Activated T-helper 9 cell treated with anti-CD3 and anti-CD28 coated beads, Interleukin-2, amount 50 U/mL, for 16 hours (primary cell): Measurements from ENCODE around the gene STK10.
A peak's percentile ranks its signal among the peaks of the same experiment; 100 is the strongest.

Experiments
- DNase-seq: peaks from one replicate; pipeline ENCODE4 v3.0.0-alpha.2; 2020; ENCODE audit warnings: low read depth

The STK10 gene

DNA sequence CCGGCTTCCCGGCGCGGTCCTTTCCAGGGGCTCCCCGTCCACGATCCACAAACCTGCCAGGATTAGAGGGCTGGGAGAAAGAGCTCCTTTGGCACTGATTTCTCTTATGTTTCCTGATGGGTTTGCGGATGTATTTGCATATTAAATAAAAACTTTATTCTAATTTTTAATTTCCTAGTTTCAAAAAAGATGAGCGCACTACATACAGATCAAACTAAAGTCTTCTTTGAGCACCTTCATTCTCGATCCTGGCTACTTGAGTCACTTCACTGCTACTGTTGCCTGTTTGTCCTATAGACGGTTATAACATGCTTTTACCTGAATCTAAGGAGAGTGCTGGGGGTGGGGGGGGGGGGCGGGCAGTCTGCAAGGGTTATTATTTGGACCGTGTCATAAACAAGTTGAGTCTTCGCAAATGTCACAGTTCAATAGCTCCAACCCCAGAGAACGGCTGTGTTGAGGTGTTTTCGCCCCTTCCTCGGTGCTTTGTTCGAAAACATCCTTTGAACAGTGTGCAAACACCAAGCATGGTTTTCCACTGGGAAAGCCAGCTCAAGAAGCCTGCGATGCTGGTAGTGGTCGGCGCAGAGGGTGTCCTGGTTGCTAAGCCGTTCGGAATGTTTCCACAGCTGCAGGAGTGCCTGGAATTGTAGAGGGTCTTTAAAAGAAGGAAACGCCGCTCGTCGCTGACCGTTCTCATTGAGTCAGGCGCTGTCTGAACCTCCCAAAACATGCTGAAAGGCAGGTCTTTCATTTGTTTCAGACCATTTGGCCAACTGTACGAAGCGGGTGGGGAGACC, 1.1 kb upstream of the STK10 start:
- no peak for DNase-seq

GRCh38 chr5:172187118-172188032, 649 bp downstream of the STK10 start:
- DNase-seq, result peak; percentile 64

GRCh38 chr5:172186114-172186695, 1.8 kb downstream of the STK10 start:
- no peak for DNase-seq

- DNase-seq, result no peak
Observed at GRCh38 chr5:172185096-172185461, 2.9 kb downstream of the STK10 start.

DNA sequence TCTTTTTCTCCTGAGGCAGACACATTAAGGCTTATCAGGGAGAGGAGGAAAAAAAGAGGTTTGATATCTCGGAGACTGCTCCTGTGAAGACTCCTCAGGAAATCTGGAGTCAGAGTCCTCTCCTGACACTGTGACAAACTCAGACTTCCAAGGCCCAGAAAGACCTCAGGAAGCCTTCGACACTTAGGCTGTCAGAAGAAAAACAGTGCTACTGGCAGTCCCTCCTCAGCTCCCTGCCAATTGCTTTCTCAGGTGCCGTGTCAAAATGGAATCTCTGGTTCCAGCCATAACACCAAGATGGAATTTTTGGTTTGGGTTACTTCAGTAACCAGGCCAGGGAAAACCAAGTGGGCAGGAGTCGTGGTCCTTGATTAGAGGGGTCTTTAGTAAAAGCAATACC, 4.1 kb downstream of the STK10 start:
- no peak for DNase-seq

DNA sequence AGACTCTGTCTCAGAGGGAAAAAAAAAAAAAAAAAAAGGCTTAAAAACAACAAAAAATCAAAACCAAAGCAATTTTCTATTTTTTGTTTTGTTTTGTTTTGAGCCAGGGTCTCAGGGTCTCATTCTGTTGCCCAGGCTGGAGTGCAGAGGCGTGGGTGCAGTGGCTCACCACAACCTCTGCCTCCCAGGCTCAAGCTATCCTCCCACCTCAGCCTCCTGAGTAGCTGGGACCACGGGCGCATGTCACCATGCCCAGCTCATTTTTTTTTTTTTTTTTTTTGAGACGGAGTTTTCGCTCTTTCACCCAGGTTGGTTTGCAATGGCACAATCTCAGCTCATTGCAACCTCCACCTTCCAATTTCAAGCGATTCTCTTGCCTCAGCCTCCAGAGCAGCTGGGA, 5.7 kb downstream of the STK10 start:
- DNase-seq, result no peak

DNA sequence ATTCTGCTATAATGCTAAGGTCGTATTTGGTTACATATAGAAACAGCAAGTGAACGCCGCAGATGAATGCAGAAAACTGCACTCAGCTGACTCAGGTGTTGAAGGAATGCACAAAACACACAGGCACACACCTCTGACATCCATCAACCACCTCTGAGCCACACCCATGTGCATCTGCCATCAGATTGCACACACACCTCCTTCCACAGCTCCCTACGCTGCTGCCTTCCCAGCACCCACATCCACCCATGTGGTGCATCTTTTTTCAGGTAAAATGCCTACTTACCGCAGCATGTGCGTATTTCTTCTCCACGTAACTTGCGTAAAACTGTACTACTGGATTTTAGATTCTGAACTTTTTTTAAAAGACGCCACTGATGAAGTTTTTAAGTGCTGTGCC, 7.1 kb downstream of the STK10 start:
- no peak for DNase-seq

DNA sequence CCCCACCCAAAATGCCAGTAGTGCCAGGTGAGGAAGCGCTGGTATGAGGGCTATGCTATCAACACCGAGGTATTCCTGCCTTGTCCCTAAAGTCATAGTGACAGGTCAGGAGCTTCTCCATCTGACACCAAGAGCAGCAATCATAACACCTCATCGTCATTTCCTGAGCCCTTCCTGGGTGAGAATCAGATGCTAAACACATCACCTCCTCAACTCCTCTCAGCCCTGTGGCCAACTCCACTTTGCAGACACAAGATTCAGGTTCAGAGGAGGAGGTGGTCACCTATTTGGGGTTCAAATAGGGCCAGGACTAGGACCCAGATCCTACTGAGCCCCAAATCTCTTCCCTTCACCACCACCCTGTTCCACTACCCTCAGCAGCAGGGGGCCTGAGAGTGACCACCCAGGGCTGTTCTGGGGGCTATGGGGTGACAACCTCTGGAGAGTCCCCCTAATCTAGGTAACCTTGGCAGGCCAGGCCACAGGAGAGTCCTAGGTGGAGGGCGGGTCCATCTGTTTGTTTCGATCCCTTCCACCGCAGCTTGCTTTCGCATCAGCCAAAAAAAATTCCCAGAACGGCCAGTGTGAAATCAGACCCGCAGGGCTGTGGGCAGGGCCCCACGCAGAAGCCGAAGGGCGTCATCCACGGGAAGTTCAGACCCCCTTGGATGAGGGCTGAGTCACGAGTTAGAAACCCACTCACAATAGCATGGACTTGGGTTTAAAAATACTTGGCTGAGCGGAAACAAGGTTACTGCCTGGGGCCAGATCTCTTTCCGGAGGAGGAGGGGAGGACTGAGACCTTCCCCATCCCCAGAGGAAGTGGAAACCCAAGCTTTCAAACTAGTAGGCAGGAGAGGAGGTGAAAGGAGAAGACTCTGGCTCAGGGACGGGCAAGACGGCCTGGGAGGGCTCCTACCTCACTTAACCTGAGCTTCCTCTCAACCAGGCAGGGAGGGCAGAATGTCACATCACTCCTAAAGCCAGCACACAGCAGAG, 8.7 kb downstream of the STK10 start:
- DNase-seq, result no peak

DNA sequence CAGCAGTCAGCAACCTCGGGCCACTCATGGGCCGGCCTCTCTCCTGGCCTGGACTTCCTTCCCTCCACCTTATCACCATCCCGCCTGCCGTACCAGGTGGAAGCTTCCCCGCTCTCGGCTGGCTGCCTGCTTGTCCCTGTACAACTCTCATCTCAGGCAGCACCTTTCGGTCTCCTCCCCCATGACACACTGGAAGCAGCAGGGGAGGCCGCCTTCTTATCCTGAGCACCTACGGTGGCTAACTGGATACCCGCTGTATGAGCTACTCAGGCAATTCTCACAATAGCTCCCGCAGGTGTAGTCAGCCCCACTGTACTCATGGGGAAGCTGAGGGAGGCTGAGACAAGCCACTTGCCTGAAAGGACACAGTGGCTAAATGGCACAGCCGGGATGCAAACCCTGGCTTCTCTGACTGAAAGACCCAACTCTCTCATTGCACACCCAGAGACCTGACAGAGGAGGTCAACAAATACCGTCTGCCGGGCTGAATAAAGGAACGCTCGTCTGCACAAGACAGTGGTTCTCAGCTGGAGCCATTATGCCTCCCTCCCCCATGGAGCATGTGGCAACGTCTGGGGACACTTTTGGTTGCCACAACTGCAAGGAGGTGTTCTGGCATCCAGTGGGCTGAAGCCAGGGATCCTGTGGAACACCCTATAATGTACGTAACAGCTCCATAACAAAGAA, 9.6 kb downstream of the STK10 start:
- DNase-seq, result peak; percentile 41

DNA sequence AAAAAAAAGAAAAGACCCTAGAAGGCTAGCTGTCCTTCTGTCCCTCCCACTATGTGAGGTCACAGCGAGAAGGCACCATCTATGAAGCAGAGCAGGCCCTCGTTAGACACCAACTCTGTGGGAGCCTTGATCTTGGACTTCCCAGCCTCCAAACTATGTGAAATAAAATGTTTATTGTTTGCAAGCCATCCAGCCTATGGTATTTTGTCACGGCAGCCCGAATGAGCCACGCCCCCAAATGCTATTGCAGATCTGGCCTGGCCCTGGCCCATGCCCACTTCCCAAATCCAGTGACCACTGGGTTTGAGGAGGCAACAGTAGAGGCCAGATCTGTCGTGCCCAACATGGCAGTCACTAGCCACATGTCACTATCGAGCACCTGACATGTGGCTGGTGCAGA, 10.8 kb downstream of the STK10 start:
- DNase-seq, result no peak

- DNase-seq, result peak; percentile 82
Observed at GRCh38 chr5:172175263-172175719, 12.7 kb downstream of the STK10 start.

- DNase-seq, result peak; percentile 69
Observed at GRCh38 chr5:172173564-172174153, 14.4 kb downstream of the STK10 start.

- no peak for DNase-seq
Observed at GRCh38 chr5:172172912-172173563, 15.0 kb downstream of the STK10 start.

GRCh38 chr5:172171118-172171517, 16.9 kb downstream of the STK10 start:
- no peak for DNase-seq

GRCh38 chr5:172170251-172170701, 17.7 kb downstream of the STK10 start:
- no peak for DNase-seq

- no peak for DNase-seq
Observed at GRCh38 chr5:172169216-172169615, 18.8 kb downstream of the STK10 start.

DNA sequence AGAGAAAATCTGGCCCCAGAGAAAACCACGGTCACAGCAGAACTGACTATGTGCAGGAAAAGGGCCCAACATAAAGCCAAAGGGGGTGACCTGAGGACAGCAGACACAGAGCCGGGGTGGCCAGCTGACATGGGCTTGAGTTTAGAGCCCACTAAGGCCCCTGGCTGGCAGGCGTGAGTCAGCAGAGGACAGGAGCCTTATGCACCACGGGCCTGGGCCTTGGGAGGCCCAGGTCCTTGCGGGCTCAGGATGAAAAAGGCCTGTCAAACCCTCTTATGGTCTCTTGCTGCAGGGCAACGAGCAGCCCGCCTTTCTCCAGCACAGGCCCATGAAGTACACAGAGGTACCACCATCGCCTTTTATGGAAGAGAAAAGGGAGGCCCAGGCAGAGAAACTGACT, 19.7 kb downstream of the STK10 start:
- no peak for DNase-seq

- DNase-seq, result no peak
Observed at GRCh38 chr5:172167895-172168294, 20.1 kb downstream of the STK10 start.

- no peak for DNase-seq
Observed at GRCh38 chr5:172166030-172166826, 21.8 kb downstream of the STK10 start.
